Endothelial cell of umbilical vein (primary cell): ENCODE measurements around the gene CCSER1. TPM values are rescaled to one million over a fixed set of nuclear protein-coding genes. Genes with fewer than 3 reads are reported as not detected.

Source experiments
- BruUV-seq: library from RNA; stranded (reverse); fragments of 400-500 nt; replicated peaks from 2 replicates; lab custom pipeline; 2021; lab: Mats Ljungman, UMichigan
- CTCF ChIA-PET: fragments of 300-600, 350-600 bp; sonication (Branson Sonifier 250); formaldehyde crosslinking; loops from one replicate; lab custom pipeline; 2021; ENCODE audit warnings: antibody characterized with exemption, inconsistent platforms; lab: Charles Lee
- POLR2A ChIA-PET: fragments of 300-600, 350-600 bp; sonication (Branson Sonifier 250); formaldehyde crosslinking; loops from one replicate; lab custom pipeline; 2021; ENCODE audit warnings: antibody characterized with exemption, inconsistent platforms; lab: Charles Lee
- DNase-seq: peaks from one replicate; pipeline ENCODE4 v3.0.0-alpha.2; 2011; ENCODE audit warnings: low read depth, low spot score
- FAIRE-seq: peaks from 2 replicates; lab custom pipeline; 2011; peaks lifted over from hg19 to GRCh38; lab: Jason Lieb, UNC
- H2AFZ ChIP-seq: 2 replicates; pipeline ENCODE4 v1.6.0; 2012; ENCODE audit warnings: low read depth, low read length, control low read depth, inconsistent platforms
- H3K27ac ChIP-seq: 2 replicates; pipeline ENCODE4 v1.5.1; 2011; ENCODE audit warnings: low read depth, mild to moderate bottlenecking, control low read depth, low read length, moderate library complexity; ENCODE audit not compliant: insufficient read depth
- H3K27me3 ChIP-seq, 2 experiments: 2 replicates each; pipeline versions ENCODE4 v1.6.0 to v1.6.1; 2011; ENCODE audit warnings: low read length in 2 of 2, mixed read lengths in 1 of 2; ENCODE audit not compliant: control insufficient read depth in 2 of 2, insufficient read depth in 2 of 2
- H3K36me3 ChIP-seq, 2 experiments: 2 replicates in 1 of 2; 3 replicates in 1 of 2; pipeline ENCODE4 v1.5.1; 2011; ENCODE audit warnings: low read length in 2 of 2, mild to moderate bottlenecking in 1 of 2, moderate library complexity in 1 of 2; ENCODE audit not compliant: control insufficient read depth in 2 of 2, insufficient read depth in 2 of 2; ENCODE audit errors: extremely low read depth in 1 of 2
- H3K4me1 ChIP-seq: 3 replicates; pipeline ENCODE4 v1.5.1; 2011; ENCODE audit warnings: mild to moderate bottlenecking, low read length; ENCODE audit not compliant: control insufficient read depth, insufficient read depth; ENCODE audit errors: extremely low read depth
- H3K4me2 ChIP-seq: 2 replicates; pipeline ENCODE4 v1.6.1; 2011; ENCODE audit warnings: low read length, control low read depth, mixed read lengths; ENCODE audit not compliant: insufficient read depth
- H3K4me3 ChIP-seq, 3 experiments: fragments of 200-600 bp in 1 of 3; sonication (generic), shearing (Covaris generic) in 1 of 3; replicated peaks in 1 of 3; 2 replicates each; pipeline ENCODE4 v1.5.1; 2011 to 2016; ENCODE audit warnings: control low read depth in 3 of 3, low read length in 3 of 3, mild to moderate bottlenecking in 2 of 3, inconsistent platforms in 1 of 3, low read depth in 1 of 3, moderate library complexity in 1 of 3; ENCODE audit not compliant: insufficient read depth in 1 of 3
- H3K79me2 ChIP-seq: 2 replicates; pipeline ENCODE4 v1.6.0; 2012; ENCODE audit warnings: low read length, inconsistent platforms; ENCODE audit not compliant: control insufficient read depth, insufficient read depth
- H3K9ac ChIP-seq: replicated peaks from 2 replicates; pipeline ENCODE3; 2011; ENCODE audit warnings: low read length, control low read depth; ENCODE audit not compliant: insufficient read depth; ENCODE audit errors: extremely low read depth
- H3K9me1 ChIP-seq: replicated peaks from 3 replicates; pipeline ENCODE4 v1.6.0; 2011; ENCODE audit warnings: mild to moderate bottlenecking, low read length; ENCODE audit not compliant: control insufficient read depth, insufficient read depth; ENCODE audit errors: extremely low read depth
- H3K9me3 ChIP-seq: replicated peaks from 2 replicates; pipeline ENCODE4 v1.5.1; 2012; ENCODE audit warnings: low read length, inconsistent platforms; ENCODE audit not compliant: control insufficient read depth, insufficient read depth
- H4K20me1 ChIP-seq: replicated peaks from 2 replicates; pipeline ENCODE3; 2011; ENCODE audit warnings: mild to moderate bottlenecking, low read length; ENCODE audit not compliant: control insufficient read depth, insufficient read depth; ENCODE audit errors: extremely low read depth
- CTCF ChIP-seq, 2 donors: IDR thresholded peaks; 1 replicate in 1 of 2; 2 replicates in 1 of 2; pipeline ENCODE4 v1.5.1; 2011; ENCODE audit warnings: low read length in 2 of 2, mild to moderate bottlenecking in 2 of 2, moderate library complexity in 2 of 2, control low read depth in 1 of 2, inconsistent platforms in 1 of 2, low read depth in 1 of 2; ENCODE audit not compliant: insufficient read depth in 1 of 2; ENCODE audit errors: extremely low read depth in 1 of 2
- EZH2 ChIP-seq: IDR thresholded peaks from 2 replicates; pipeline ENCODE4 v1.6.1; 2012; ENCODE audit warnings: borderline replicate concordance, low read depth, mild to moderate bottlenecking, moderate library complexity, low read length, inconsistent platforms; ENCODE audit not compliant: severe bottlenecking
- FOS ChIP-seq: IDR thresholded peaks from 2 replicates; pipeline ENCODE4 v1.6.1; 2011; ENCODE audit warnings: mild to moderate bottlenecking, low read length, moderate library complexity, borderline replicate concordance; ENCODE audit not compliant: insufficient read depth
- GATA2 ChIP-seq: IDR thresholded peaks from 2 replicates; pipeline ENCODE4 v1.7.0; 2011; ENCODE audit warnings: low read depth, mild to moderate bottlenecking, moderate library complexity, mixed read lengths, low read length; ENCODE audit not compliant: insufficient read length, insufficient read depth
- JUN ChIP-seq: IDR thresholded peaks from 2 replicates; pipeline ENCODE4 v1.6.1; 2011; ENCODE audit warnings: borderline replicate concordance, low read depth; ENCODE audit not compliant: insufficient read length, insufficient read depth
- MAX ChIP-seq: IDR thresholded peaks from 2 replicates; pipeline ENCODE4 v1.6.1; 2011; ENCODE audit not compliant: insufficient read depth, insufficient read length
- MYC ChIP-seq: IDR thresholded peaks from one replicate; pipeline ENCODE4 v1.6.1; 2011; ENCODE audit warnings: mild to moderate bottlenecking, low read depth, low read length
- POLR2A ChIP-seq: IDR thresholded peaks from 2 replicates; pipeline ENCODE4 v1.6.1; 2012; ENCODE audit warnings: low read depth, mild to moderate bottlenecking, control low read depth, low read length
- POLR2AphosphoS5 ChIP-seq: IDR thresholded peaks from 2 replicates; pipeline ENCODE4 v1.6.1; 2012; ENCODE audit warnings: low read depth, mild to moderate bottlenecking, control low read depth, low read length, moderate library complexity; ENCODE audit not compliant: insufficient read depth
- dilution Hi-C: fragments of 300-500 bp; cut with MboI; formaldehyde crosslinking; loops from one replicate; pipeline ENCODE4 v1.15.0; 2019; ENCODE audit warnings: low sequenced_read_pairs; ENCODE audit not compliant: extremely low pct_ligation_motif_present
- intact Hi-C: fragments of 100-400 bp; cut with micrococcal nuclease; formaldehyde crosslinking; loops from one replicate; pipeline ENCODE4 v1.10.0; 2022
- polyA plus RNA-seq, 4 experiments: library from polyadenylated mRNA; depleted of rRNA in 3 of 4; stranded (reverse) in 3 of 4; unstranded in 1 of 4; fragments of >200 nt; gene quantifications; 2 replicates each; pipeline versions ENCODE4 v1.2.1 to v1.2.3, GENCODE V29; 2011 to 2012; ENCODE audit warnings: missing spikeins in 1 of 4
- total RNA-seq: library from RNA; stranded (reverse); gene quantifications from 2 replicates; pipeline ENCODE4 v1.2.3, GENCODE V29; 2021

CCSER1 gene
- total and polyA plus RNA-seq, 2 donors (not counting 3 experiments of a cell fraction or from before 2014, with no cell fraction given), result 0.11 to 1.8 TPM

GRCh38 chr4:90602726-90603125 lies 475.5 kb downstream of the CCSER1 start:
- no peak for TF ChIP-seq FOS
- TF ChIP-seq JUN, result no peak
- TF ChIP-seq MAX, result no peak
- TF ChIP-seq POLR2AphosphoS5, result no peak
- TF ChIP-seq CTCF (IDR thresholded peaks at IDR 0.05; ENCODE audit: extremely low read depth in 1 of 2, insufficient read depth in 1 of 2, low read depth in 1 of 2, low read length in 2 of 2), result no peak
- TF ChIP-seq GATA2, result no peak
- no peak for TF ChIP-seq EZH2
- no peak for TF ChIP-seq POLR2A
- TF ChIP-seq MYC, result no peak
- CTCF ChIA-PET, result no interaction called here
- BruUV-seq, result no TSS peak

More at GRCh38 chr4:90602726-90603125, 475.5 kb downstream of the CCSER1 start:
- Histone ChIP-seq H3K27me3 (no peaks in the 10 kb centered on the region), H3K4me2 (no peak overlapping the region), H3K36me3 (no peaks in the 10 kb centered on the region), H3K4me1 (no peaks in the 10 kb centered on the region), H3K27ac (no peak overlapping the region), H3K4me3 (no peak overlapping the region), H4K20me1 (no peaks in the 10 kb centered on the region), H3K9me3 (no peaks in the 10 kb centered on the region), H3K9ac (no peak overlapping the region), H3K9me1 (no peaks in the 10 kb centered on the region), H2AFZ (no peak overlapping the region), H3K79me2 (no peaks in the 10 kb centered on the region)
- DNase-seq, result no peak
- POLR2A ChIA-PET, result no interaction called here
- dilution Hi-C loops (no loop called here), intact Hi-C loops (no loop called here)
- no peak for FAIRE-seq
